GM19035 (cell line): ENCODE results near the gene ACOX1.

ENCODE experiments used
- ATAC-seq: cut with Tn5 transposase; IDR thresholded peaks from one replicate; pipeline ENCODE4 v1.9.1; 2021; ENCODE audit not compliant: unreplicated experiment

ACOX1 gene

DNA sequence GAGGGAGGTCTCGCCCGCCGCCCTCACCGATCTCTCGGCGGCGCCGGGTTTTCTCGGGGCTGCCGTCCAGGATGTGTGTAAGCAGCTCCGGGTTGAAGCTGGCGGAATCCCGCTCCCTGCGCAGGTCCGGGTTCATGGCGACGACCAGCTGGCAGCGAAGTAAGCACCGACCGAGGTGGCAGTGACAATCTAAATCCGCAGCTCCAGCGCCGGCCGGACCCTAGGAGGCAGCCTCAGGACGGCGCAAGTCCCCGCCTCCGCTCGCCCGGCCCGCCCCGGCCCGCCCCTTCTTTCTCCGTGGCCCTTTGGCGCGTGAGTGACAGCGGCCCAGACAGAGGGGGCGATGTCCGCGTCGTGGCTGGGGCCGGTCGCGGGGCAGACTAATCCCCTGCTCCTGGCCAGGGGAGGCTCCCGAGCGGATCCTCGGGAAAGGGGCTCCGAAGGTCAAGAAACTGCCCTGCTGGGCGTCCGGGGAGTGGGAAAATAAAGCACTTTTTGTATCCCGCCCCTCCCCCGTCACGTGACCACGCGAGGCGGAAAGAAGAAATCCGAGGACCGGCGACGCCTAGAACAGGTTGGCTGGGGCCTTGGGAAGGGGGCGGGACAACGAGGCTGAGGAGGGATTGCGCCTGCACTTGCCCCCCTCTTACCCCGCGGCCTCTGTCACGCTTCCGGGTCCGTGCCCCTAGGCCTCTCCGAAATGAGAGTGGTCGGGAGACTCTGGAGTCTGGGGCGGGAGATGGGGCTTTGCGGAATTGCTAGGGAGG lies at the start of gene ACOX1, which contains the start of gene TEN1:
TSS of gene ACOX1 (minus strand) at position 229 of the 767 bp plus-strand sequence. CDS start at position 136, 93 bp downstream.
TSS of gene TEN1 (plus strand) at position 303 of the 767 bp plus-strand sequence. CDS start 6,953 bp downstream, outside the sequence.
- peak; percentile 88 for ATAC-seq

- no peak for ATAC-seq
Observed at GRCh38 chr17:76027159-76027839, 48.3 kb upstream of the ACOX1 start, which contains the start of gene EVPL. TSS of gene EVPL (minus strand) at chr17:76027306. CDS start at chr17:76027198, 108 bp downstream.

DNA sequence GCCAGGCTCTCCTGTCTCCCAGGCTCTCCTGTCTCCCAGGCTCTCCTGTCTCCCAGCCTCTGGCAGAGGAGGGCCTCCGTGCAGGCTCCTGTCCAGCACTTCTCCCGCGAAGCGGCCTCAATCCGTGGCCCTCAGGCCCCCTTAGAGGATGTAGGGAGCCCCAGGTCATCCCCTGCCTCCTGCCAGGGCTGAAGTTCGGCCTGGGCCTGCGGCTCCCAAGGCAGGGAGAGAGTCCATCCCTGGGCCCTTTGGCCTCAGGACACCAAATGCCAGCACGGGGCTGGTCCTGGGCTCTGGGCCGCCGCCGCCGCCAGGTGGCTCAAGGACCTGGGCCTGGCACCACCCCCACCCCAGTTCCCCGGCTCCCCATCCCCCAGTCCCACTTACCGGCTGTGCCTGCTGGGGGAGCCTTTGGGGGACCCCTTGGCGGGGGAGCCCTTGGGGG lies 47.8 kb upstream of the ACOX1 start:
- ATAC-seq, result no peak

GRCh38 chr17:76025294-76025693 lies 46.3 kb upstream of the ACOX1 start:
- ATAC-seq, result no peak

GRCh38 chr17:76024353-76024752 lies 45.4 kb upstream of the ACOX1 start:
- no peak for ATAC-seq

DNA sequence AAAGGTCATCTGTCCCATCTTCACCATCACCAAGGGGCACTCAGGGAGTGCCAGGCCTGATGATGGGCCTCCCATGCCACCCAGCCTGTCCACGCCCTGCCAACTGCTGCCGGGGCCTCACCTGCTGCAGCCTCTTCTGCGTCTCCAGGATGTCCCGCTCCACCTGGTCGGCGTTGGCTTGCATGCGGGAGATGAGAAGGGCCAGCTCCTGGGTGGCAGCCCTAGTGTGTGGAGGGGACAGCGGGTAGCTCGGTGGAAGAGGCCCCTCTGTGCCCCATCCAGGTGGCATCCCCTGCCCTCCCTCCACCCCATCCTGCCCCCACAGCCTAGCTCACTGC lies 44.9 kb upstream of the ACOX1 start:
- no peak for ATAC-seq

DNA sequence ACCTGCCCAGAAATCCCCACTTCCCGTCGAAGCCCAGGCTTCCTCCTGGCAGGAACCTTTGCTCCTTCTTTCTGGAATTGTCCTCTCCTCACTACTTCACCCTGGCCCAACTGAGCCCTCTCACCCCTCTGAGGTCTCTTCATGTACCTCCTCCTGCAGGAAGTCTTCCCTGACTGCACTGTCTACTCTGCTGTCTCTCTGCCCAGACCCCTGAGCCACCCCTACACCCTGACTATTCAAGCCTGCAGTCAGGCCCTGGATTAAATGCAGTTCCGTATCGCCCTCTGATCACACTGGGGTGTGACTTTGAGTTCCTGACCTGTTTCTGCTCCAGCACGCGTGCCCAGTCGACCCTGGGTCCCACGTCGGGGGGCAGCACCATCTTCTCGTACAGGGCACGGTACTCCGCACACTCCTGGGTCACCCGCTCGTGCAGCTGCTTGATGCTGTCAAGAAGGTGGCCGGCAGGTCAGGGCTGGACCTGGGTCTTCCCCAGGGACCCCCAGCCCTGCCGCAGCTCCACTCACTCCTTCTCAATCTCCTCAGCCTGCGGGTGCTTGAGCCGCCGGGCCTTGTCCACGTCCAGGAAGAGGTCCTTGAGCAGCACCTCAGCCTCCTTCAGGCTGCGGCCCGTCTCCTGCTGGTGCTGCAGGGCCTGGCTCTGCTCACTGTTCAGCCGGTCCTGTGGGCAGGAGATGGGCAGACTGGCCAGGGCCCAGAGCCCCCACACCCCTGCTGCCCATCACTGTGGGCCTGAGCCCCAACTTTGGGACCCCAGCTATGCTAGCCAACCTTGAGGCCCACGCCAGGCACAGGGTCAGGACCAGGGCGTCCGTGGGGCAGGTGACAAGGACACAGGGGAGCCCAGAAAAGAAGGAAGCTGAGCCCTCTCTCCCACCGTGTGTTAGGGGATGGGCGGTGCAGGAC lies 44.3 kb upstream of the ACOX1 start:
- no peak for ATAC-seq

GRCh38 chr17:76022285-76022684 lies 43.3 kb upstream of the ACOX1 start:
- ATAC-seq, result no peak

DNA sequence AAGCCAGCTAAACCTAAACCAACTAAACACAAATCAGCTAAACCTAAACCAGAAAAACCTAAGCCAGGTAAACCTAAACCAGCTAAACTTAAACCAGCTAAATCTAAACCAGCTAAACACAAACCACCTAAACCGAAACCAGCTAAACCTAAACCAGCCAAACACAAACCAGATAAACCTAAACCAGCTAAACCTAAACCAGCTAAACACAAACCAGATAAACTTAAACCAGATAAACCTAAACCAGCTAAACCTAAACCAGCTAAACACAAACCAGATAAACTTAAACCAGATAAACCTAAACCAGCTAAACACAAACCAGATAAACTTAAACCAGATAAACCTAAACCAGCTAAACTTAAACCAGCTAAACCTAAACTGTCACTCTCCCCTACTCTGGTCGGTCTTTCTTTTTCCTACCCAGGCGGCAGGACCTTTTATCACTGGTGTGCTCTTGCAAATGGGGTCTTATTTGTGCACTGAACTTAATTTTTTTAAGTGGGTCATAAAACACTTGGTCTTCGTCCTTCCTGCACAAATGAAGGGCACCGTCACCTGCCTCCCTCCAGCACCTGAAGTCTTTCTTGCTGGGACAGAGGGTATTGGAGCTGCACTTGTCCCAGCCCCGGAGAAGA lies 41.0 kb upstream of the ACOX1 start:
- ATAC-seq, result no peak

GRCh38 chr17:76018801-76019200 lies 39.8 kb upstream of the ACOX1 start:
- ATAC-seq, result no peak

GRCh38 chr17:76018340-76018680 lies 39.3 kb upstream of the ACOX1 start:
- no peak for ATAC-seq

GRCh38 chr17:76017481-76018339 lies 38.7 kb upstream of the ACOX1 start:
- ATAC-seq, result no peak

DNA sequence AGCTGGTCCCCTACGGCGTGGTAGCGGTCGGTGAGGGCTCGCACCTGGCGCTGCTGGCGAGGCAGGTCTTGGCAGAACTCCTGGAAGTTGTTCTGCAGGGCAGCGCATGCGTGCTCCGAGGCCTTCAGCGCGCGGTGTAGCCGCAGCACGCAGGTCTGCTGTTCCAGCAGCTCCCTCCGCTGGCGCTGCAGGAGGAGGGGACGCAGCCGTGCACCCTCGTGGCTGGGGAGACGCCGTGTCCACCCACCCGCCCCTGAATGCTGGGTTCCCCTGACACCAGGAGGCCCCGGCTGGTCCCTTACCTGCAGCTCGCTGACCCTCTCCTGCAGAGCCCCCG lies 35.9 kb upstream of the ACOX1 start:
- no peak for ATAC-seq

DNA sequence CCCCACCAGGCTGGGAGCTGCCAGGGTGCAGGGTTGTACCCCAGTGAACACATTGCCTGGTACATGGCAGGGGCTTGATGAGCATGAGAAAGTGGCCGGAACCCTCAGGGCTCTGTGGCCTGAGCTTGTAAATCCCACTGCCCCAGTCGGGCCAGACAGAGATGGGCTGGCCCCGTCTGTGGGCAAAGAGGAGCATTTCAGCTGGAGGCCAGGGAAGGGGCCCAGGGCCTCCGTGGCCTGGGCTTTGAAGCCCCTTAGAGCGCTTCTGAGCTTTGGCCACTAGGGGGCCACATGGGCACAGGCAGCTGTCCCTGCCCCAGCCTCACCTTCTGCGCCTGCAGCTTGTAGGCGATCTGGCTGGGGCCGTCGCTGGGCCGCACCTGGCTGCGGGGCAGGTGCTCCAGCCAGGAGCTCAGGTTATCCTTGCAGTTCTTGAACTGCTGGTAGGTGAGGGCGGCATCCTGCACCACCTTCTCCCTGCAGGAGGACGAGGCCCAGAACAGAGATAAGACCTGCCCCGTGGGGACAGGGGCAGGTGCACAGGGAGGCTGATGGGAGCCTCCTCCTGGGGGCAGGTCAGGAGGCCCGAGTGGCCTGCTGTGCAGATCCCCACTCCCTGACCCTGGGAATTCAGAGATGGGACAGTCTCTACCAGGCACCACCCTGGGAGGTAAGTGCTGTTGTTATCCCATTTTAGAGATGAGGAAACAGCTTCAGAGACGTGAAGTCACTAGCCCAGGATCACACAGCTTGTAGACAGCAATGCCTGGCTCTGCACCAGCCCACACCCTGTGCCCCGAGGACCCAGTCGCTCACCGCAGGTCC lies 35.3 kb upstream of the ACOX1 start:
- peak; percentile 55 for ATAC-seq

- no peak for ATAC-seq
Observed at GRCh38 chr17:76013377-76013932, 34.5 kb upstream of the ACOX1 start.

GRCh38 chr17:76011951-76012350 lies 33.0 kb upstream of the ACOX1 start:
- ATAC-seq, result no peak

- no peak for ATAC-seq
Observed at GRCh38 chr17:76009969-76010661, 31.1 kb upstream of the ACOX1 start.

GRCh38 chr17:76009447-76009846 lies 30.5 kb upstream of the ACOX1 start:
- no peak for ATAC-seq
